Panc1 (cell line): ENCODE results near the gene GPD2. TPM values are rescaled to one million over a fixed set of nuclear protein-coding genes. Genes with fewer than 3 reads are reported as not detected.

Experiments used
- ATAC-seq: fragments of 200-7000 bp; cut with Tn5 transposase; 2 replicates; pipeline ENCODE4 v1.9.1; 2020; ENCODE audit warnings: mild to moderate bottlenecking, moderate library complexity
- BruUV-seq: library from RNA; stranded (reverse); fragments of 400-500 nt; replicated peaks from 2 replicates; lab custom pipeline; 2021; lab: Mats Ljungman, UMichigan
- CTCF ChIA-PET: fragments of 300-600 bp; sonication (Branson Sonifier 250); formaldehyde crosslinking; loops from one replicate; lab custom pipeline; 2022; ENCODE audit warnings: antibody characterized with exemption; lab: Charles Lee
- POLR2A ChIA-PET: fragments of 300-600 bp; sonication (Branson Sonifier 250); formaldehyde crosslinking; loops from one replicate; lab custom pipeline; 2022; ENCODE audit warnings: antibody characterized with exemption; lab: Charles Lee
- DNase-seq: peaks from one replicate; pipeline ENCODE4 v3.0.0-alpha.2; 2010; ENCODE audit warnings: low read depth, low spot score
- H3K27ac ChIP-seq: 2 replicates; pipeline ENCODE4 v1.5.1; 2011; ENCODE audit warnings: mild to moderate bottlenecking, low read length, inconsistent platforms
- H3K27me3 ChIP-seq: fragments of 200-500 bp; sonication (Bioruptor generic); 2 replicates; pipeline ENCODE4 v1.6.0; 2014; ENCODE audit warnings: low read length, inconsistent platforms; ENCODE audit not compliant: control insufficient read depth, insufficient read depth
- H3K36me3 ChIP-seq: fragments of 200-500 bp; sonication (Bioruptor generic); 2 replicates; pipeline ENCODE4 v1.5.1; 2014; ENCODE audit warnings: inconsistent platforms, mild to moderate bottlenecking, low read length, moderate library complexity; ENCODE audit not compliant: control insufficient read depth, insufficient read depth
- H3K4me1 ChIP-seq: 2 replicates; pipeline ENCODE4 v1.5.1; 2011; ENCODE audit warnings: inconsistent platforms, mild to moderate bottlenecking, low read length, moderate library complexity; ENCODE audit not compliant: control insufficient read depth, insufficient read depth
- H3K4me3 ChIP-seq, 2 experiments: 2 replicates each; pipeline ENCODE4 v1.5.1; 2011 to 2012; ENCODE audit warnings: low read depth in 2 of 2, low read length in 2 of 2, mild to moderate bottlenecking in 2 of 2, inconsistent platforms in 1 of 2, moderate library complexity in 1 of 2
- H3K9me3 ChIP-seq: fragments of 200-500 bp; sonication (Bioruptor generic); 2 replicates; pipeline ENCODE4 v1.5.1; 2014; ENCODE audit warnings: low read depth, mild to moderate bottlenecking, inconsistent platforms, low read length, moderate library complexity; ENCODE audit not compliant: control insufficient read depth, insufficient read depth
- POLR2AphosphoS5 ChIP-seq: IDR thresholded peaks from 2 replicates; pipeline ENCODE4 v1.6.1; 2012; ENCODE audit warnings: mild to moderate bottlenecking, low read depth, low read length, moderate library complexity
- SIN3A ChIP-seq: IDR thresholded peaks from 2 replicates; pipeline ENCODE4 v1.6.1; 2012; ENCODE audit warnings: low read depth, mild to moderate bottlenecking, low read length, moderate library complexity, borderline replicate concordance; ENCODE audit not compliant: insufficient read depth
- TCF7L2 ChIP-seq: IDR thresholded peaks from 2 replicates; pipeline ENCODE4 v1.6.1; 2011; ENCODE audit warnings: mild to moderate bottlenecking, low read depth, low read length, inconsistent platforms
- in situ Hi-C: cut with HindIII; loops from 2 replicates; pipeline ENCODE4 v1.10.0; 2016; ENCODE audit warnings: low sequenced_read_pairs, low pct_unique_long_range_greater_than_20kb
- intact Hi-C: fragments of 100-400 bp; cut with micrococcal nuclease; formaldehyde crosslinking; loops from one replicate; pipeline ENCODE4 v1.10.0; 2022; ENCODE audit not compliant: unreplicated experiment
- total RNA-seq: library from RNA; stranded (reverse); gene quantifications from one replicate; pipeline ENCODE4 v1.2.1, GENCODE V29; 2021; ENCODE audit not compliant: unreplicated experiment
- TF ChIP-seq, protein P1 (sequence below), 2 experiments: IDR thresholded peaks; 2 replicates each; pipeline ENCODE4 v1.6.1; 2011 to 2012; ENCODE audit warnings: low read depth in 2 of 2, control low read depth in 1 of 2, low read length in 1 of 2, mild to moderate bottlenecking in 1 of 2, moderate library complexity in 1 of 2; ENCODE audit not compliant: insufficient read depth in 1 of 2
- TF ChIP-seq, protein P2 (sequence below): fragments of 450-650 bp; IDR thresholded peaks from 2 replicates; pipeline ENCODE4 v1.5.1; 2017; ENCODE audit warnings: mild to moderate bottlenecking

Gene GPD2
- total RNA-seq, 1 experiment from 2014 or later: 27.5 TPM

DNA sequence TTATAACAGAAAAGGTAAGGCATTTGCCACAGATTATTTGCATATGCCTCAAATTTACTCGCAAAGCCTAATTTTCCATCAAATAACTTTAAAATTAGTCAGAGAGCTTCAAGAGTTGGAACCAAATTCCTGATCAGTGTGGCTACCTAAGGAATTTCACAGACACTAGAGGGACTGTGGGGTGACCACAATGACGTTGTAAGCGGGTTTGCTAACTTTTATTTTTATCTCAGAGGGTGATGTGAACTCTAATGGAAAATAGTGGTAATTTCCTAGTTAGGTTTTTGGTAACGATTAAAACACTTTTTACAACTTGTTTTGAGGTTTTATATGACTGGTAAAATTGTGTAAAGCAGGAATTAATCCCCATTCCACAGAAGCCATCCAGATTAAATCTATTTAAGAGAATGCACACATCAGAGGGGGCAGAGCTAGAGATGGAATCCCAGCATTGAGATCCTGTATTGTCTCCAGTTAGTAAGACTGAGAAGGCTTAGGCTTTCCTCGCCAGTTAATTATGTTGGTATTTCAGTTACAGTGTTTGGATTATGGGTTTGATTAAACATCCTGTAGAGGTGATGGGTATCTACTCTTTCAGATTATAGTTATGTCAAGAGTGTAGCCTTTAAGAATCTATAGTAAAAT is 129.0 kb downstream of the GPD2 start:
- H3K4me1 ChIP-seq: no peaks in the 10 kb centered on the region
- H3K27ac ChIP-seq: no peak overlapping the region
- no peak for TF ChIP-seq POLR2AphosphoS5
- TF ChIP-seq, protein P1, sequence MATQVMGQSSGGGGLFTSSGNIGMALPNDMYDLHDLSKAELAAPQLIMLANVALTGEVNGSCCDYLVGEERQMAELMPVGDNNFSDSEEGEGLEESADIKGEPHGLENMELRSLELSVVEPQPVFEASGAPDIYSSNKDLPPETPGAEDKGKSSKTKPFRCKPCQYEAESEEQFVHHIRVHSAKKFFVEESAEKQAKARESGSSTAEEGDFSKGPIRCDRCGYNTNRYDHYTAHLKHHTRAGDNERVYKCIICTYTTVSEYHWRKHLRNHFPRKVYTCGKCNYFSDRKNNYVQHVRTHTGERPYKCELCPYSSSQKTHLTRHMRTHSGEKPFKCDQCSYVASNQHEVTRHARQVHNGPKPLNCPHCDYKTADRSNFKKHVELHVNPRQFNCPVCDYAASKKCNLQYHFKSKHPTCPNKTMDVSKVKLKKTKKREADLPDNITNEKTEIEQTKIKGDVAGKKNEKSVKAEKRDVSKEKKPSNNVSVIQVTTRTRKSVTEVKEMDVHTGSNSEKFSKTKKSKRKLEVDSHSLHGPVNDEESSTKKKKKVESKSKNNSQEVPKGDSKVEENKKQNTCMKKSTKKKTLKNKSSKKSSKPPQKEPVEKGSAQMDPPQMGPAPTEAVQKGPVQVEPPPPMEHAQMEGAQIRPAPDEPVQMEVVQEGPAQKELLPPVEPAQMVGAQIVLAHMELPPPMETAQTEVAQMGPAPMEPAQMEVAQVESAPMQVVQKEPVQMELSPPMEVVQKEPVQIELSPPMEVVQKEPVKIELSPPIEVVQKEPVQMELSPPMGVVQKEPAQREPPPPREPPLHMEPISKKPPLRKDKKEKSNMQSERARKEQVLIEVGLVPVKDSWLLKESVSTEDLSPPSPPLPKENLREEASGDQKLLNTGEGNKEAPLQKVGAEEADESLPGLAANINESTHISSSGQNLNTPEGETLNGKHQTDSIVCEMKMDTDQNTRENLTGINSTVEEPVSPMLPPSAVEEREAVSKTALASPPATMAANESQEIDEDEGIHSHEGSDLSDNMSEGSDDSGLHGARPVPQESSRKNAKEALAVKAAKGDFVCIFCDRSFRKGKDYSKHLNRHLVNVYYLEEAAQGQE (IDR thresholded peaks at IDR 0.05; ENCODE audit: insufficient read depth in 1 of 2, low read depth in 2 of 2, low read length in 1 of 2): no peak
- no peak for TF ChIP-seq TCF7L2
- TF ChIP-seq, protein P2, sequence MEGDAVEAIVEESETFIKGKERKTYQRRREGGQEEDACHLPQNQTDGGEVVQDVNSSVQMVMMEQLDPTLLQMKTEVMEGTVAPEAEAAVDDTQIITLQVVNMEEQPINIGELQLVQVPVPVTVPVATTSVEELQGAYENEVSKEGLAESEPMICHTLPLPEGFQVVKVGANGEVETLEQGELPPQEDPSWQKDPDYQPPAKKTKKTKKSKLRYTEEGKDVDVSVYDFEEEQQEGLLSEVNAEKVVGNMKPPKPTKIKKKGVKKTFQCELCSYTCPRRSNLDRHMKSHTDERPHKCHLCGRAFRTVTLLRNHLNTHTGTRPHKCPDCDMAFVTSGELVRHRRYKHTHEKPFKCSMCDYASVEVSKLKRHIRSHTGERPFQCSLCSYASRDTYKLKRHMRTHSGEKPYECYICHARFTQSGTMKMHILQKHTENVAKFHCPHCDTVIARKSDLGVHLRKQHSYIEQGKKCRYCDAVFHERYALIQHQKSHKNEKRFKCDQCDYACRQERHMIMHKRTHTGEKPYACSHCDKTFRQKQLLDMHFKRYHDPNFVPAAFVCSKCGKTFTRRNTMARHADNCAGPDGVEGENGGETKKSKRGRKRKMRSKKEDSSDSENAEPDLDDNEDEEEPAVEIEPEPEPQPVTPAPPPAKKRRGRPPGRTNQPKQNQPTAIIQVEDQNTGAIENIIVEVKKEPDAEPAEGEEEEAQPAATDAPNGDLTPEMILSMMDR: no peak
- TF ChIP-seq SIN3A: no peak
- intact Hi-C loops: no loop called here
- ChIA-PET POLR2A (no interaction called here), CTCF (no interaction called here)
- DNase-seq (no peak), ATAC-seq (no peak)
- no TSS peak for BruUV-seq
- in situ Hi-C loops: no loop called here
- H3K27me3 ChIP-seq: no peaks in the 10 kb centered on the region
- no peaks in the 10 kb centered on the region for H3K36me3 ChIP-seq
- no peak overlapping the region for H3K4me3 ChIP-seq
- H3K9me3 ChIP-seq: no peaks in the 10 kb centered on the region

DNA sequence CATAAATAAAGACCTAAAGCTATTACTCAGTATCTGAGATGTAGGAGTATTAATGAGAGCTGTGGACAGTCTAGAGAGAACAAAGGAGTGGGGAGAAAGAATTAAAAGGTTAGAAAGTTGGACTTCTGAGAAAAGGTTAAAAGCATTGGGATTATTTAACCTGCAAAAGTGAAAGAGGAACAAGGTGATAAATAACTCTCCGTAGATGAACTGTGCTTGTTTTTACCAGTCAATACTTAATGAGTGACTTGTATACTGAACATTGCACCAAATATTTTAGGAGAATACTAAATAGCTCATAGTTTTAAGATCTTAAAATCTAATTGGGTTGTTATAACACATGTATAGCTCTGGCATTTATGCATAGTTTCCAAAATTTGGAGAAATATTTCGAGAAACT is 137.5 kb downstream of the GPD2 start:
- intact Hi-C loops (no loop called here), in situ Hi-C loops (no loop called here)
- ChIA-PET CTCF (no interaction called here), POLR2A (no interaction called here)
- DNase-seq (no peak), ATAC-seq (no peak)
- Histone ChIP-seq H3K9me3 (no peaks in the 10 kb centered on the region), H3K36me3 (no peaks in the 10 kb centered on the region), H3K27ac (no peak overlapping the region), H3K27me3 (no peaks in the 10 kb centered on the region), H3K4me1 (no peaks in the 10 kb centered on the region), H3K4me3 (no peak overlapping the region)
- TF ChIP-seq, protein P2: no peak
- TF ChIP-seq POLR2AphosphoS5: no peak
- TF ChIP-seq, protein P1 (IDR thresholded peaks at IDR 0.05; ENCODE audit: insufficient read depth in 1 of 2, low read depth in 2 of 2, low read length in 1 of 2): no peak
- no peak for TF ChIP-seq SIN3A
- TF ChIP-seq TCF7L2: no peak
- no TSS peak for BruUV-seq
